K562 (cell line): Measurements from ENCODE around the gene ELOVL7. TPM values are rescaled to one million over a fixed set of nuclear protein-coding genes. Genes with fewer than 3 reads are reported as not detected.
A peak's percentile ranks its signal among the peaks of the same experiment; 100 is the strongest.

ENCODE experiments used
- ARID3B ChIP-seq: fragments of 250-450 bp; sonication (Bioruptor Pico); IDR thresholded peaks from 2 replicates; pipeline ENCODE4 v1.4.0; 2020; ENCODE audit warnings: borderline replicate concordance
- ARID4B ChIP-seq: sonication (generic); formaldehyde crosslinking; IDR thresholded peaks from 2 replicates; pipeline ENCODE4 v1.8.0; 2022; ENCODE audit warnings: mild to moderate bottlenecking, missing genetic modification reagents
- CBX1 ChIP-seq: sonication (generic); IDR thresholded peaks from 2 replicates; pipeline ENCODE4 v1.6.1; 2016; ENCODE audit warnings: antibody characterized with exemption, low read depth, mild to moderate bottlenecking
- CREB5 ChIP-seq: fragments of 250-450 bp; sonication (Bioruptor Pico); IDR thresholded peaks from 2 replicates; pipeline ENCODE4 v1.5.0; 2020; ENCODE audit warnings: mild to moderate bottlenecking
- CREM ChIP-seq: IDR thresholded peaks from 2 replicates; pipeline ENCODE4 v1.6.1; 2014; ENCODE audit warnings: antibody characterized with exemption, low read depth
- ETV5 ChIP-seq: sonication (generic); formaldehyde crosslinking; IDR thresholded peaks from 2 replicates; pipeline ENCODE4 v1.4.0; 2020; ENCODE audit warnings: low read depth, mild to moderate bottlenecking, missing genetic modification reagents
- FOS ChIP-seq: IDR thresholded peaks from 3 replicates; pipeline ENCODE4 v1.6.1; 2011; ENCODE audit not compliant: insufficient read length; ENCODE audit errors: extremely low read depth
- FOXK2 ChIP-seq, 2 experiments: fragments of 450-650 bp; IDR thresholded peaks in 1 of 2; conservative IDR thresholded peaks in 1 of 2; 2 replicates each; pipeline ENCODE4 v1.6.1; 2016; ENCODE audit warnings: low read depth in 2 of 2, mild to moderate bottlenecking in 1 of 2
- HINFP ChIP-seq: fragments of 450-650 bp; conservative IDR thresholded peaks from 2 replicates; pipeline ENCODE4 v1.6.1; 2016; ENCODE audit warnings: missing genetic modification characterization, low read depth, mild to moderate bottlenecking, control low read depth, missing compliant biosample characterization
- HNRNPH1 ChIP-seq: fragments of 200-400 bp; formaldehyde crosslinking; optimal IDR thresholded peaks from 2 replicates; pipeline ENCODE3; 2017; ENCODE audit warnings: low read depth, mild to moderate bottlenecking, low read length, moderate library complexity
- HNRNPUL1 ChIP-seq: fragments of 200-400 bp; formaldehyde crosslinking; IDR thresholded peaks from 2 replicates; pipeline ENCODE4 v1.6.1; 2017; ENCODE audit warnings: low read length
- KDM4B ChIP-seq, 2 experiments: fragments of 450-650 bp in 1 of 2; sonication (generic) in 1 of 2; IDR thresholded peaks; 2 replicates each; pipeline ENCODE4 v1.6.1; 2016 to 2017; ENCODE audit warnings: borderline replicate concordance in 2 of 2, antibody characterized with exemption in 1 of 2, low read depth in 1 of 2, mild to moderate bottlenecking in 1 of 2
- NCOR1 ChIP-seq: fragments of 450-650 bp; IDR thresholded peaks from 2 replicates; pipeline ENCODE4 v1.6.1; 2016; ENCODE audit warnings: mild to moderate bottlenecking, moderate library complexity
- PURB ChIP-seq: sonication (generic); formaldehyde crosslinking; IDR thresholded peaks from 2 replicates; pipeline ENCODE4 v1.9.0; 2021; ENCODE audit warnings: low read depth, mild to moderate bottlenecking, missing genetic modification reagents
- PYGO2 ChIP-seq: fragments of 450-650 bp; IDR thresholded peaks from 2 replicates; pipeline ENCODE4 v1.6.1; 2016; ENCODE audit warnings: mild to moderate bottlenecking, missing genetic modification characterization, moderate library complexity, missing compliant biosample characterization
- RAD51 ChIP-seq: fragments of 450-650 bp; IDR thresholded peaks from 2 replicates; pipeline ENCODE4 v1.7.1; 2016; ENCODE audit warnings: low read depth, mild to moderate bottlenecking, borderline replicate concordance
- XRCC5 ChIP-seq: fragments of 200-400 bp; formaldehyde crosslinking; IDR thresholded peaks from 2 replicates; pipeline ENCODE4 v1.6.1; 2017; ENCODE audit warnings: low read depth, mild to moderate bottlenecking, low read length
- ZNF77 ChIP-seq: fragments of 250-450 bp; sonication (Bioruptor Pico); IDR thresholded peaks from 2 replicates; pipeline ENCODE4 v1.5.0; 2020
- polyA plus RNA-seq, 8 experiments: library from polyadenylated mRNA; depleted of rRNA in 4 of 8; stranded (reverse) in 5 of 8; unstranded in 3 of 8; fragments of >200 nt; fragmentation: Nextera tagmentation in 2 of 8; fragmentation: Illumina TruSeq in 1 of 8; extraction: Ambion mirVana in 2 of 8; extraction: Trizol in 1 of 8; gene quantifications; 2 replicates each; pipeline versions ENCODE4 v1.2.1 to v1.2.3, GENCODE V29; 2011 to 2014; ENCODE audit warnings: inconsistent platforms in 1 of 8, missing spikeins in 1 of 8
- total RNA-seq, 7 experiments: library from RNA; depleted of rRNA in 6 of 7; stranded (reverse); fragments of >200 nt in 6 of 7; fragmentation: Illumina TruSeq in 2 of 7; extraction: Trizol in 2 of 7; gene quantifications; 2 replicates each; pipeline versions ENCODE4 v1.2.1 to v1.2.3, GENCODE V29; 2011 to 2021; ENCODE audit warnings: low replicate concordance in 1 of 7

The ELOVL7 gene
- total and polyA plus RNA-seq, 9 of the 15 experiments (the other 6 are each of a cell fraction or from before 2014, with no cell fraction given): 4.5 to 12.3 (median 6.9) TPM

- TF ChIP-seq CREM (peak; percentile 83), ARID3B (CRISPR knock-in tag) (0 out of 2 replicates have a peak, but pooled peaks have one; percentile 30), CREB5 (no peak), ETV5 (CRISPR knock-in tag) (no peak), HINFP (tag) (no peak), HNRNPH1 (no peak), CBX1 (no peak; the same call in 1 of the 2 replicates), ZNF77 (CRISPR knock-in tag) (no peak), KDM4B (IDR thresholded peaks at IDR 0.05; ENCODE audit: borderline replicate concordance in 2 of 2, low read depth in 1 of 2) (no peak), ARID4B (CRISPR knock-in tag) (no peak), PURB (CRISPR knock-in tag) (no peak), PYGO2 (tag) (no peak), NCOR1 (no peak), RAD51 (no peak), FOS (no peak), HNRNPUL1 (no peak), FOXK2 (conservative IDR thresholded peaks at IDR 0.05 in 1 of 2, IDR thresholded peaks at IDR 0.05 in 1 of 2; ENCODE audit: low read depth in 2 of 2) (no peak), XRCC5 (no peak)
These were observed at the start of gene ELOVL7 (continued) for GRCh38 chr5:60843936-60844905.
